ENCODE results near the gene MIA.
A peak's percentile ranks its signal among the peaks of the same experiment; 100 is the strongest.
"Not testable (repeated sequence)": the region's sequence is repeated elsewhere in the genome, so short reads cannot be mapped to it uniquely, and the experiment has no call there.

Gene MIA

DNA sequence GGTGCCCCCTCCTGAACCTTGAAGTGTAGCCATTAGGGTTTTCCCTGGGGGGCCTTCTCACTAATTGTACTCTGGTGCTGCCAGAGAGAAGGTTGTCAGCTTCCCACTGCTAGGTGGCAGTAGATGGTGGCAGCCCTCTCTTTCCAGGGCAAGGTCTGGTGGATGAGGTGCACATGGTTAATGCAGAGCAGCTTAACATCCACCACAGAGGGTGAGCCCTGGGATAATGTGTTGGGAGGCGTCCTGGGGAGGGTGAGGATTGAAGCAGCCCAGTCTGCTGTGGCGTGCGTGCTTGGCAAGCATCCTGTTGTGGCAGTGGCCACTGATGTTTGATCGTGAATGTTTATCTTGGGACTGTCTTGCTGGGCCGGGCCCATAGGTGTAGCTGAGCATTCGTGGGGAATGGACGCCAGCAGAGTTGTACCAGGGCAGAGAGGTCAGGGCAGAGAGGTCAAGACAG, 29.5 kb downstream of the MIA start:
- DNase-seq = no peak

DNA sequence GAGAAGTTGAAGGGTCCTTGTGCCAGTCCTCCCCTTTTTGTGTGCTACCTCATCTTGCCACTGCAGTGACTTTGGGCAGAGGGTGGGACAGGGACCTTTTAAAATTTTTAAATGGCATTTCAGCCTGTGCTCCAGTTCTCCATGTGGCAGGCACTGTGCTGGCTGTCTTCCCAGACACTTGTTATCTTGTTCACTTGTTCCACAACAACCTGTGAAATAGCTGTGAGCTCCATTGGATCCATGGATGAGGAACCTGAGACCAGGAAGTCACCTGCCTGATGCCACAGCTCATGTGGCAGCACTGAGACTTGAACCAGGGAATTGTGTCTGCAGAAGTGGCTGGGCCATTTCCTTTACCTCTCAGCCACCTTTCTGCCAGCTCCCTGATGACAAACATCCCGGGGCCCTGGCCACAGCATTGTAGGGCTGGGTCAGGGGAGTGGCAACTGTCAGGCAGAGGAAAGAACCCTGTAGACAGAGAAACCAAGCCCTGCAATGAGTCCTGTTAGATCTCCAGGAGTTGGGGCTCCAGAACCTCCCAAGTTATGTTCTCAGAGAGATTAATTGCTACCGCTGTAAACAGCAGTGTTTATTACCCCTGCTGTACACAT, 30.0 kb downstream of the MIA start:
- peak; percentile 68 for DNase-seq

DNA sequence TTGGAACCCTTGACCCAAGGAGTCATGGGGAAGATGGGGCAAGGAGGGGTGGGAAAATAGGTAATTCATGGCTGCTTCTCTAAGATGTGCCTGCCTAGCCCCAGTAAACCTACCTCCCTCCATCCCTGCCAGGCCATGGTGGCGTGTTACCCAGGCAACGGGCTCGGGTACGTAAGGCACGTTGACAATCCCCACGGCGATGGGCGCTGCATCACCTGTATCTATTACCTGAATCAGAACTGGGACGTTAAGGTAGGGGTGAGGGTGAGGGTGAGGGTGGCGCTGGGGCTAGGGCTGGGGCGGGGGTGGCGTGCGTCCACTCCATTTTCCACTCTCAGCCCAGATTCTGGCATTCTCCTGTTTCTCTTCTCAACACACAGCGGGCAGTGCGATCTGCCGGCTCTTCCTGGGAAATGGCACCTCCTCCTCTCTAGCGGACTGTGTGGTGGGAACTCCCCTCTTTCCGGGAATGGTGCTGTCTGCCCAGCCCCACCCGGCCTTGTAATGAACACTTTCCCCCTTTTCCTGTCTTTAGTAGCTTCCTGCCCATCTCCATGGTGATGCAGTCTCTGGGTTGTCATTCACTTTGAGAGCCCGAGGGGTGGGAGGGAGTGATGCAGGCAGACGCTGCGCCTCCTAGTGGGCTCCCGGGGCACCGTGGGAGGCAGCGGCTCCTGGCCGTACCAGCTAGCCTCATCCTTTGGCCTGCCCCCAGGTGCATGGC, 31.3 kb downstream of the MIA start:
- peak; percentile 90 for DNase-seq

DNA sequence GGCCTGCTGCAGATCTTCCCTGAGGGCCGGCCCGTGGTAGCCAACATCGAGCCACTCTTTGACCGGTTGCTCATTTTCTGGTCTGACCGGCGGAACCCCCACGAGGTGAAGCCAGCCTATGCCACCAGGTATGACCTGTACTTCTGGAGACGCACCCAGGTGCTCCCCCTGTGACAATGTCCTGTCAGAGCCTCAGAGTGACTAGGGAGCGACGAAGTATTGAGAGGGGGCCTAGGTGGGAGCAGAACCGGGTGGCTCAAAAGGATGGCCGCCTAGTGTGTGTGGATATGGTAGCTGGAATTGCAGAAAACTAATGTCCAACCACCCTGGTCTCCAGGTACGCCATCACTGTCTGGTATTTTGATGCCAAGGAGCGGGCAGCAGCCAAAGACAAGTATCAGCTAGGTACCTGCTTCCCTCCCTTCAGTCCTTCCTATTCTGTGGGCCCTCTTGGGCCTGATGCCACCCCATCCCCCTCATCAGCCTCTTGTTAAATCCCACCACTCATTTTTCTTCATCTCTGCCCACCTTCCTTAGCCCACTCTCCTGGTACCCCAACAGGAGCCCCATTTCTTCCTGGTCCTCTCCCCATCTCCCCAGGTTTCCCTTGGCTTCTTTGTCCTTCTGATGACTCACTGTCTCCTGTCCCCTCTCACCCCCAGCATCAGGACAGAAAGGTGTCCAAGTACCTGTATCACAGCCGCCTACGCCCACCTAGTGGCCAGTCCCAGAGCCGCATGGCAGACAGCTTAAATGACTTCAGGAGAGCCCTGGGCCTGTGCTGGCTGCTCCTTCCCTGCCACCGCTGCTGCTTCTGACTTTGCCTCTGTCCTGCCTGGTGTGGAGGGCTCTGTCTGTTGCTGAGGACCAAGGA, 32.1 kb downstream of the MIA start:
- DNase-seq = no peak

DNA sequence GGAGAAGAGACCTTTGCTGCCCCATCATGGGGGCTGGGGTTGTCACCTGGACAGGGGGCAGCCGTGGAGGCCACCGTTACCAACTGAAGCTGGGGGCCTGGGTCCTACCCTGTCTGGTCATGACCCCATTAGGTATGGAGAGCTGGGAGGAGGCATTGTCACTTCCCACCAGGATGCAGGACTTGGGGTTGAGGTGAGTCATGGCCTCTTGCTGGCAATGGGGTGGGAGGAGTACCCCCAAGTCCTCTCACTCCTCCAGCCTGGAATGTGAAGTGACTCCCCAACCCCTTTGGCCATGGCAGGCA, 32.7 kb downstream of the MIA start:
- no peak for DNase-seq

DNA sequence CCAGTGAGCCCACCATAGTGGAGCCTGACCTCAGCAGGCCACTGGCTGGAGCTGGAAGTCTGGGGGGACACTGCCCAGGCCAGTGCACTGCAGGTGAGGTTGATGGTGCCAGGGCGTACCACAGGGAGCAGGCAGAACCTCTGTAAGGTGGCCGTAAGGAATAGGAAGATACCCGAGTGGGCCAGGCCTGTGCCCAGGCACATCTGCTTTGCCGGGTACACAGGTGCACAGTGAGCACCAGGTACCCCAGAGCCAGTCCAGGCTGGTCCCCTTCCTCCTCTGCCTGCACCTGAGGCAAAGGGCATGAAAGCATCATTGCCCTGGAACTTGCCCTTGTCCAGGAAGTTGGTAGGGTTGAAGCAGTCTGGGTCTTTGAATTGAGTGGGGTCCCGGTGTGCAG, 33.2 kb downstream of the MIA start:
- no peak for DNase-seq

DNA sequence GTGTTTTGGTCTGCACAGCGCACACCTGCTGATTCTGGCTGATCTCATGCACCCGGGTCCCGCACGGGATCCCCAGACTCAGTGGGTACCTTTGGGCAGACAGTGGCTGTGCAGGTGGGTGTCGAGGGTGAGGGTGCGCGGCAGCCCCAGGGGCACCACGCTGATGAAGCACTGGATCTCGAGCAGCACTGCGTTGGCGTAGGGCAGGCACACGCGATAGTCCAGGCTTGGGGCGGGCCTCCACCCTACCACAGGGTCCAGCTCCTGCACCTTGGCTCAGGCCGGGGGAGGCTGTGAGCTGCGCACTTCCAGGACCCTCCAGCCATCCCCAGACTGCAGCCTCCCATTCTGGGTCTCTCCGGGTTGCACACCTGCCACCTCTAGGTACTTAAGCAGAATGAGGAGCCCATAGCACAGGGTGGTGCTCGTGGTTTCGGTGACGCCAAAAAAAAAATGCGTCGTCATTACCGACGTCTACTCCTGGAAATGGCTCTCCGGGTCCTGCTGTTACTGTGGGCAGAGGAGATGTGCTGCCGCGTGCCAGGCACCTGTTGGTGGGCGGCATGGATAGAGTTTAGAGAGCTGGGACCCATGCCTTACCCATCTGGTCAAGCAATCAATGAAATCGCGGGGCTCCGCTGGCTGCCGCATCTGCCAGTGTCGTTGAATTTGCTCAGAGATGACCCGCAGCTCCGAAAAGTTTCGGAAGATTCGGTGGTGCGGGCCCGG, 34.2 kb downstream of the MIA start:
- no peak for DNase-seq

DNA sequence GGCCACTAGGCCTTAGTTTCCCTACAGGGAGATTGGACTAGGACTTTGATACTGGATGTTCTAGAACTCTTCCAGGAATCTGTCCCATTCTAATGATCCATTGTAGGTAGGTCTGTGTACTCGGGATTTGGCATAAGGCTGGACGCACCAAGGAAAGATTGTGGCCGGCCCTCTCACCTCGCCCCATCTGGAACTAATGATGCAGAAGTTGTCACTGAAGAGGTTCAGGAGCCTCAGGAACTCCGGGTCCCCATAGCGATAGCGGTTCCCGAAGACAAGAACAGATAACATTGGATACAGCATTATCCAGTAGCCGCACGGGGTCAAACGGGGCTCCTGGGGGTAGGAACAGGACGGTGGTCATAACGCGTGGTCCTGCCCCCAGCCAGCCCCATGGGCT, 34.8 kb downstream of the MIA start:
- DNase-seq = no peak

DNA sequence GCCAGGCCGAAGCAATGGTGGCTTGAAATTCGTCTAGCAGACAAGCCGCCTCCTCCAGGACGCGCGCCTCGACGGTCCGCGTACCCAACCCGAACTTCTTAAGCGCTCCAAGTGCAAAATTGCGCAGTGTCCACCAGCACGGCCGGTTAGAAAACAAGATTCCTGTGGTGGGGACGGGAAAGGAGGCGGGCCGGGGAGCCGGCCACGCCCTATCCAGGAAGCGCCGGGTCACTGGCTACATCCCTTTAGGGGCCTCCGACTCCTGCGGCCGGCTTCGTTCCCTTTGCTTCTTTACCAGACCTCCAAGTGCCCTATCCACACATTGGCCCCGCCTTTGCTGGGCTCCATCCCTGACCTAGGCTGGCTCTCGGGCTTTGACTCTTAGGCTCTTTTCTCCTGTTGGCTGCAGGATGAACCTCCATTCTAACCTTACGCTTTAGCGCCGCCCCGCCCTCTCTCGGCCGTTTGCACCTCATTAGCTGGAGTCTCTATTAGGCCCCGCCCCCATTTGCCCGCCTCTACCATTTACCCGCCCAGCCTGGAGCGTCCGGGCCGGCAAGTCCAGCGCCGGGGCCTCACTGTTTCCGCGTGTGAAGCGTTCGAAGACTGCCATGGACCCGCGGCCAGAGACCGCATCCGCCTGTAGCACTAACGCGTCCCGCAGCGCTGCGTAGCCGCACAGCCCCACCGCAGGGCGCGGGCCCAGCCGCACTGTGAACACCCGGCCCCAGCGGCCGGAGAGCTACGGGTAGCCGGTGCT, 35.5 kb downstream of the MIA start:
- peak; percentile 46 for DNase-seq

DNA sequence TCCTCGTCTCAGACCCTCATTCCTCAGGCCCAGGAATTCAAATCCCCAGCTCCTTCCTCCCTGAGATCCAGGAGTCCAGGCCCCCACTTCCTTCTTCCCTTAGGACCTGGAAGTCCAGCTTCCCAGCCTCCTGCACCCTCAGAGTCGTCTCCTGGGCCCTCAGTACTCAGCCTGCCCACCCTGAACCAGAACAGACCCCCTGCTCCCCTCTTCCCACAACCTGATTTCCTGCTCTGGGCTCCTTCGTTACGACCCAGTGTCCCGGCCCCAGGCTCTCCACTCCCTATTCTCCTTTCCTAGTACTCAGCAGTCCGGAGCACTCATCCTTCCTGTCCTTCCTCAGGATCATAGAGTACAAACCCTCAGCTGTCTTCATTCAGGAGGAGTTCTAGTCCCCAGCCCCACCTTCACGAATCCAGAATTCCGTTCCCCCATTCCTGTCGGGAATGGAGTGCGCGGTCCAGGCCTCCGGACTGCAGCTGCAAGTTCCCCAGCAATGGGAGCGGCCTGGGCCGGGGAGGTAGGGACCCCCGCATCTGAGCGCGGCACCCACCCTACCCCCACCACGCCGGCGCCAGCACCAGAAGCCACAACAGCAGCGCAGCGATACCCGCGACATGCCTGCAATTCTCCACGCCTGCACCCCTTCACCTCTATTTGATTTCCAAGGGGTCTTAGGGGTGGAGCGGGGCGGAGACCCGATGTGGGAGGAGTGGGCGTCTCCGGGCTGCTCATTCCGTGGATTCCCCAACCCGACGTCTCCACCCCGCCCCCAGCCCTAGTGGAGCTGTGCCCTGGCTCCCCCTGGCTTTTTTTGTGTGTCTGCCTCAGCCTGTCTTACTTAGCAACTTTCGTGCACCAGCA, 36.4 kb downstream of the MIA start:
- no peak for DNase-seq

DNA sequence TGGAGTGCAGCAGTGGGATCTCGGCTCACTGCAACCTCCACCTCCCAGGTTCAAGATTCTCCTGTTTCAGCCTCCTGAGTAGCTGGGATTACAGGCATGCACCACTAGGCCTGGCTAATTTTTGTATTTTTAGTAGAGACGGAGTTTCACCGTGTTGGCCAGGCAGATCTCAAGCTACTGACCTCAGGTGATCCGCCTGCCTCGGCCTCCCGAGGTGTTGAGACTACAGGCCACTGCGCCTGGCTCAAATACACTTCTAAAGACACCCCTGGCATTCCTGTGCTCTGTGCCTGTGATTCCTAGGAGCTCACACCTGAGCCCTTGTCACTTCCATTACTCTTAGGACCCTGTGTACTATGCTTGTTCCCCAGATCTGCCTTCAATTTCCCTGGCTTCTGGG, 37.2 kb downstream of the MIA start:
- not testable (repeated sequence) for DNase-seq

DNA sequence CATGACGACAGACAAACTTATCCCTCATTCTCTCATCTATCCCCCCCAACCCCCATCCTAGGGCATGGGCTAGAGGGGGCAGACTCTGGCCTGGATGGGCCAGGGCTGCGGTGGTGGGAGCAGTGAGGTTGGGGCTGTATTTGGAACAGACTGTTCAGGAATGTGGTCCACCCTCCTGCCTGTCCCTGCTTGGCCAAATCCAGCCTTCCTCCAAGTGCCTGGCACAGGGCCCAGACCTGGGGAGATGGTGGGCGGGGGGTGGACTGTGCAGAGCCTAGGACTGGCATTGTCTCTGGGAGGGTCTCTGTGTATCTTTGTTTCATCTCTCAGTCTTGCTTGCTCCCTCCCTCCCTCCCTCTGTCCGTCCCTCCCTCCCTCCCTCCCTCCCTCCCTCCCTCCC, 37.9 kb downstream of the MIA start:
- DNase-seq = no peak

DNA sequence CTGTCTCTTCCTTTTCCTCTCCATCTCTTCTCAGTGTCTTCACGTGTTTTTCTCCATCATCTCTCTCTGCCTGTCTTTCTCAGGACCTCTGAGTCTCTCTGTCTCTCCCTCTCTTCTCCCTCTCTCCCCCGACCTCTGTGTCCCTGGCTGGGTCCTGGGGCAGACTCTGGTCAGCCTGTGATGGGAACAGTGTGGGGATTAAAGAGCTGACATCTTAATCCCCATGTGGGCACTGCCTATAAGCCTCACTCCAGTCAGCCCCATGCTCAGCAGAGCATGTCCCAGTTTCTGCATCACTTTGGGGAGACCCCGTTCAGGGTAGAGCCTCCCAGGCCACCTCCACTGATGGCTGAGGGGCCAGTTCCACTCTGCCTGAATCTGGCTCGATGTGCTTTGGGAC, 39.9 kb downstream of the MIA start:
- no peak for DNase-seq

DNA sequence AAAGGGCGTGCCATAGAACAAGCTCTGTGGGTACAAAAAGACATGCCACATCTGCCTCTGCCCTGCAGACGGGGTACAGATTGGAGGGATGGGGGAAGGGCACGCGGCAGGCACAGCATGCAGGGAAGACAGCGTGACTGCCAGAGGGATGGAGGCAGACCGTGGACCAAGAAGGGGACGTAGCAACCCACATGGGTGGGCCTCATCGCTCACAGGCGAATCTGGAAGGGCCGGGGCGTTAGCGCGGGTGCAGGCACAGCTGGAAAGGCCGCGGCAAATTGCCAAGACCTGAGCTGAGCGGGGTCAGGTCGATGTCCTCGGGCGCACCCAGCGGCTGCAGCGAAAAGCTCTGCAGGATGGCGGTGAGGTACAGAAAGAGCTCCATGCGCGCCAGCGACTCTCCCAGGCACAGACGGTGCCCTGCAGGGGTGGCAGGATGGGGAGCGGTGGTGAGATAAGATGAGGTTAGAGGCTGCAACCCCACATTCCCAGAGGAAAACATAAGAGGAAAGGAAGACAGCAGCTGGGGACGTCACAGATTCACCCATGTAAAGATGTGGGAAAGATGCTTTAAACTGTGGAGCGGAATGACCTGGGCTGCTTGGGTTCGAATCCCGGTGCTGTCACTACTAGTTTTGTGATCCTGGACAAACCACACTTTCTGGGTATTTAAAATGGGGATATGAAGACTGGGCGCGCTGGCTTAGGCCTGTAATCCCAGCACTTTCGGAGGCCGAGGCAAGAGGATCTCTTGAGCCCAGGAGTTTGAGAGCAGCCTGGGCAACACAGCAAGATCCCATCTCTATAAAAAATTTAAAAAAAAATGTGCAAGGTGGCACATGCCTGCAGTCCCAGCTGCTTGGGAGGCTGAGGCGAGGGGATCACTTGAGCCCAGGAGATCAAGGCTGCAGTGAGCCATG, 43.4 kb downstream of the MIA start:
- DNase-seq = peak; percentile 79

DNA sequence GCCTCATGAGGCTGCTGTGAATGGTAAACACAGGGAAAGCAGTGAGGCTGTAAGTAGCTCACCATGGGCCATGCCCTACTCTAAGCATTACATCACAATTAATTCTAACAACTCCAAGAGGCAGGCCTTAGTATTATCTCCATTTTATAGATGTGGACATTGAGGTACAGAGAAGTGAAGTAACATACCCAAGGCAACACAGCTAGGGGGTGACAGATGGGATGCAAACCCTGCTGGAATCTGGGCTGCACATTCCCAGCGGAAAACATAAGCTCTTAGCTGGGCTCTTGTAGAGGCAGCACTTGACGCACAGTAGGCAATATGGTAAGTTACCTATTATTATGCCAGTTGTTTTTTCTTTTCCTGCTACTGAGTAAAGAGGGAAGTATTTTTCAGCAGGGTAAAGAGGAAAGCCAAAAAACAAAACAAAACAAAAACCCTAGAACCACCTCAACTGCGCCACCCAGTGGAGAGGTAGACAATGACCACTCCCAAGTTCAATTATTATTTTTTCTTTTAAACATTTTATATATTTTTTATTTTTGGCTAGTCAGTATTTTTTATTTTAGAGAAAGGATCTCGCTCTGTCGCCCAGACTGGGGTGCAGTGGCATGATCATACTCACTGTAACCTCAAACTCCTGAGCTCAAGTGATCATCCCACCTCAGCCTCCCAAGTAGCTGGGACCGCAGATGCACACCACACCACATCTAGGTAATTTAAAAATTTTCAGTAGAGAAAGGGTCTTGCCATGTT, 44.3 kb downstream of the MIA start:
- peak; percentile 67 for DNase-seq

DNA sequence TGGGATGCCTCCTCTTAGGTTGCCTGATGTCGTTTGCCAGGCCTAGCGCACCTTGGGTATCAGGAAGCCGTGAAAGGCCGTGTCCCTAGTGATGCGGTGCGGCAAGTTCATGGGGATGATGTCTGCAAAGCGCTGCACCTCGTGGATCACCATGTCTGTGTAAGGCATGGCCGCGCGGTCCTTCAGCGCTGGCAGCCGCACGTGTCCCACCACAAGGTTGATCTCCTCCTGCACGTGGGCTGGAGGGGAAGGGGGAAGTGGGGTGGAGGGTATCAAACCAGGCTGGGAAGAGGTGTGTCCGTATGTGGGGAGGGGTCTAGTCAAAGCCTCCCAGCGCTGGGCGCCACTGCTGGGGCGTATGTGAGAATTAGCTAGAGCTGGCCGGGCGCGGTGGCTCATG, 46.8 kb downstream of the MIA start:
- DNase-seq = no peak

DNA sequence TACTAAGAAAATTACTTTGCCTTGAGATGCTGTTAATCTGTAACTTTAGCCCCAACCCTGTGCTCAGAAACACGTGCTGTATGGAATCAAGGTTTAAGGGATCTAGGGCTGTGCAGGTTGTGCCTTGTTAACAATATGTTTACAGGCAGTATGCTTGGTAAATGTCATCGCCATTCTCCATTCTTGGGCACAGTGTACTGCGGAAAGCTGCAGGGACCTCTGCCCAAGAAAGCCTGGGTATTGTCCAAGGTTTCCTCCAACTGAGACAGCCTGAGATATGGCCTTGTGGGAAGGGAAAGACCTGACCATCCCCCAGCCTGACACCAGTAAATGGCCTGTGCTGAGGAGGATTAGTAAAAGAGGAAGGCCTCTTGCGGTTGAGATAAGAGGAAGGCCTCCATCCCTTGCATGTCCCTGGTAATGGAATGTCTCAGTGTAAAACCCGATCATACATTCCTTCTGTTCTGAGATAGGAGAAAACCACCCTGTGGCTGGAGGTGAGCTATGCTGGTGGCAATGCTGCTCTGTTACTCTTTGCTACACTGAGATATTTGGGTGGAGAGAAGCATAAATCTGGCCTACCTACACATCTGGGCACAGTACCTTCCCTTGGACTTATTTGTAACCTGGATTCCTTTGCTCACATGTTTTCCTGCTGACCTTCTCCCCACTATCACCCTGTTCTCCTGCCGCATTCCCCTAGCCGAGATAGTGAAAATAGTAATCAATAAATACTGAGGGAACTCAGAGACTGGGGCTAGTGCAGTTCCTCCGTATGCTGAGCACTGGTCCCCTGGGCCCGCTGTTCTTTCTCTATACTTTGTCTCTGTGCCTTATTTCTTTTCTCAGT, 47.6 kb downstream of the MIA start:
- DNase-seq = not testable (repeated sequence)

DNA sequence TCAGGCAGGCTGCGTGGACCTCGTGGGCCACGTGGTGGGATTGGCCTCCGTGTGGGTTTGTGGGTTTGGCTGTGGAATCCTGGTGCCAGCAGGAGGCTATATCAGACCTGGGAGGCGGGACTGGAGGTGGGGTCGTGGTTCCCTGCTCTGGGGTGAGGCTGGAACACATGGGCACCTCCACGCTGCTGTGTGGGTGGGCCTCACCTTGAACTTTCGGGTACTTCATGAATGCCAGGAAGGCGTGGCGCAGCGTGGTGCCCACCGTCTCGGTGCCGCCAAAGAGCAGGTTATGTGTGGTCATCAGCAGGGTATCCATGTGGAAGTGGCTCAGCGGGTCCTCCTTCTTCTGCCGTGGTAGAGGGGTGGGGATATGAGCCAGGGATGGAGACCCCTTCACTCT, 49.6 kb downstream of the MIA start:
- DNase-seq = not testable (repeated sequence)

Data from CD4-positive, alpha-beta T cell treated with Interleukin-4 for 4 hours (primary cell).